Endothelial cell of hepatic sinusoid (primary cell): ENCODE results near the gene METRN.

Experiments used
- in situ Hi-C: cut with HindIII; loops from 2 replicates; pipeline ENCODE4 v1.10.0; 2017; ENCODE audit warnings: low sequenced_read_pairs

Gene METRN

GRCh38 chr16:714558-715476, at the start of gene METRN:
TSS of gene METRN (plus strand) at chr16:715118. CDS start at chr16:715290, 172 bp downstream.
- in situ Hi-C loops: loop anchor here (5.0 to 10.0 kb wide), 2 partner anchors 60 to 262 kb away; no protein-coding TSS in a partner anchor

GRCh38 chr16:666572-666971, 48.3 kb upstream of the METRN start:
- in situ Hi-C loops: no loop called here

GRCh38 chr16:667113-667779, 47.7 kb upstream of the METRN start:
- in situ Hi-C loops: no loop called here

GRCh38 chr16:667780-668518, 47.0 kb upstream of the METRN start, which contains the start of gene RHOT2:
TSS of gene RHOT2 (plus strand) at chr16:668132. CDS start at chr16:668200, 68 bp downstream.
- in situ Hi-C loops: no loop called here

GRCh38 chr16:668519-669171, 46.3 kb upstream of the METRN start:
- in situ Hi-C loops: no loop called here

- in situ Hi-C loops: no loop called here
These were observed 45.3 kb upstream of the METRN start for GRCh38 chr16:669666-670065.

GRCh38 chr16:670485-671352, 44.2 kb upstream of the METRN start:
- in situ Hi-C loops: no loop called here

- in situ Hi-C loops: no loop called here
These were observed 43.4 kb upstream of the METRN start for GRCh38 chr16:671353-672131.

GRCh38 chr16:672371-672770, 42.5 kb upstream of the METRN start:
- in situ Hi-C loops: no loop called here

- in situ Hi-C loops: no loop called here
These were observed 42.1 kb upstream of the METRN start for GRCh38 chr16:672851-673250.

- in situ Hi-C loops: no loop called here
These were observed 41.4 kb upstream of the METRN start for GRCh38 chr16:673399-673991.

- in situ Hi-C loops: no loop called here
These were observed 40.6 kb upstream of the METRN start for GRCh38 chr16:674214-674881.

GRCh38 chr16:674968-675883, 39.7 kb upstream of the METRN start, which contains the start of gene RHBDL1:
TSS of gene RHBDL1 (plus strand) at chr16:675671. CDS start at chr16:675791, 120 bp downstream.
- in situ Hi-C loops: no loop called here

- in situ Hi-C loops: no loop called here
These were observed 38.9 kb upstream of the METRN start for GRCh38 chr16:675884-676564.

GRCh38 chr16:676565-676902, 38.4 kb upstream of the METRN start:
- in situ Hi-C loops: no loop called here

GRCh38 chr16:676913-677312, 38.0 kb upstream of the METRN start:
- in situ Hi-C loops: no loop called here
